Activated T-helper 1 cell treated with Interleukin-2 at 50 U/mL for 16 hours (primary cell): ENCODE results near the gene MEIS2.

Experiments
- DNase-seq: peaks from one replicate; pipeline ENCODE4 v3.0.0-alpha.2; 2020; ENCODE audit warnings: low read depth

MEIS2 gene

GRCh38 chr15:36894075-36894474 lies 206.3 kb downstream of the MEIS2 start:
- DNase-seq: no peak

- DNase-seq: no peak
These were observed 207.1 kb downstream of the MEIS2 start for GRCh38 chr15:36893276-36893675.

GRCh38 chr15:36888011-36888992 lies 212.0 kb downstream of the MEIS2 start:
- no peak for DNase-seq

- DNase-seq: no peak
These were observed 213.0 kb downstream of the MEIS2 start for GRCh38 chr15:36887214-36887961.

GRCh38 chr15:36886701-36887100 lies 213.6 kb downstream of the MEIS2 start:
- no peak for DNase-seq

- no peak for DNase-seq
These were observed 214.2 kb downstream of the MEIS2 start for GRCh38 chr15:36886191-36886590.

GRCh38 chr15:36885771-36886170 lies 214.6 kb downstream of the MEIS2 start:
- no peak for DNase-seq

- DNase-seq: no peak
These were observed 215.3 kb downstream of the MEIS2 start for GRCh38 chr15:36884936-36885635.

- DNase-seq: no peak
These were observed 215.9 kb downstream of the MEIS2 start for GRCh38 chr15:36884518-36884875.

- peak; percentile 5 for DNase-seq
These were observed 216.4 kb downstream of the MEIS2 start for GRCh38 chr15:36883713-36884517.

GRCh38 chr15:36882487-36883131 lies 217.7 kb downstream of the MEIS2 start:
- DNase-seq: no peak

- DNase-seq: no peak
These were observed 218.3 kb downstream of the MEIS2 start for GRCh38 chr15:36882056-36882455.

GRCh38 chr15:36881516-36881915 lies 218.8 kb downstream of the MEIS2 start:
- DNase-seq: no peak

- no peak for DNase-seq
These were observed 219.4 kb downstream of the MEIS2 start for GRCh38 chr15:36880913-36881460.

GRCh38 chr15:36880224-36880912 lies 220.0 kb downstream of the MEIS2 start:
- DNase-seq: no peak

GRCh38 chr15:36879568-36880222 lies 220.7 kb downstream of the MEIS2 start:
- DNase-seq: no peak

- DNase-seq: no peak
These were observed 221.6 kb downstream of the MEIS2 start for GRCh38 chr15:36878684-36879262.

- DNase-seq: no peak
These were observed 222.3 kb downstream of the MEIS2 start for GRCh38 chr15:36877796-36878683.
